Measurements from ENCODE around the gene GLRA2. TPM values are rescaled to one million over a fixed set of nuclear protein-coding genes. Genes with fewer than 3 reads are reported as not detected.

Gene GLRA2
- total RNA-seq, 1 experiment from 2014 or later, result not detected

DNA sequence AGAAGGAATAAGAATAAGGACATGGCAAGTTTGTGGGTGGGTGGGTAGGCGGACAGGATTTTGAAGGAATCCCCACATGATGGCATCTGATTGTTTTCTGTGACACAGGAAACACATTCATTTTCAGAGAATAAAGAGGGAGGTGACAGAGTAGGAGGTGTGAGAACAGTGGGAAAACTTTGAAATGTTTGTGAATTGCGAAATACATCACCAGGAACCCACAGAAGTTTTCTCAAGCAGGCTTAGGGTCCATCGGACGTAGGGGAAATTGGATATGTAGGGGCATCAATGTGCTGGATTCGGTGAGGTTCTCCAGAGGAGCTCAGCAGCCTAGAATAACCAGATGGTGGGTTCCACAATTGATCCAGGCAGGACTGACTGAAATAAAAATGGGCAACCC is 171.6 kb downstream of the GLRA2 start:
- no peak for DNase-seq (ENCODE audit: low spot score)

DNA sequence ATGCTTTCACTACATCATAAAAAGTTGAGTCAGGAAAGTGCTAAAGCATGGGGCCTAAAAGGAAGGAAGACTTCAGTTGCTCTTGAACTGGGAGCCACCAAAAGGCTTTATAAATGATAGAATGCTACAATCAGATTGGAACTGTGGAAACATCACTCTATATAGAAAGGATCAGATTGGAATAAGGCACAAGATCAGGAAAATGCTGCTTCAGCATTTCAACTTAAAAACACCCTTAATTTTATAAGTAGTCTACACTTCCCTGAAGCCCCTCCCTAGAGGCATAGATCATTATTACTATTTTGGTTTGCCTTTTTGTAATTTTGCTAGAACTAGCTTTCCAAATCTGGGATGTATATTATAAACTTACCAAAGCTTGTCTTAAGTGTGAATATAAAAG is 172.8 kb downstream of the GLRA2 start:
- DNase-seq (ENCODE audit: low spot score), result no peak

DNA sequence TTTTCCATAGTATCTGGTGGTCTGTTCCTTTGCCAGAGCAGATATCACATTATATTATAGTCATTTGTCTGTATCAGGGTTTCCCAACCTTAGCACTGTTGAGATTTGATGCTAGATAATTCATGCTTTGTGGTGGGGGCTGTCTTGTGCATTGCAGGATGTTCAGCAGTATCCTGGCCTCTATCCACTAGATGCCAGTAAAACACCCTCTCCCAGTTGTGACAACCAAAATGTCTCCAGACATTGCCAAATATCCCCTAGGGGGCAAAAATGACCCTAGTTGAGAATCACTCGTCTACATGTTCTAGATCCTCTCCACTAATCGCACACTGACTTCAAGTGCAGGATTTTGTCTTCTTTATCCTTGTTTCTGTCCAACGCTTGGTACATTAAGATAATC is 182.8 kb downstream of the GLRA2 start:
- no peak for DNase-seq (ENCODE audit: low spot score)

DNA sequence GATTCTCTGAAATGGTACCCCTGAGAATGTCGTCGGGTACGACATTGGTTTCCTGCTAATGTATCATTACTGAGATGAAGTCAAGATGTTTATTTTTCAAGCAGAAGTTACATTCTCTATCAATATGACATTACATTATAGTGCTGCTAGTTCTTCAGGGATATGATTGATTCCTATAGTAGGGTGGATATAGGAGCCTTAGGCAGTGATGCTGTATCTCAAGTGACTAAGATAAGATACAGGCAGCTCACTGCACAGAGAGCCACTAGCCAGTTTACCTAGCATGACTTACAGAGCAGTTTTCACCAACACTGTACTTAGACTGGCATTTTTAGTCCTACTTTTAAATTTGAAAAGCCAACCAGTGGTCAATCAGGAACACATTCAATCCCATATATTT is 188.6 kb downstream of the GLRA2 start:
- no peak for DNase-seq (ENCODE audit: low spot score)

DNA sequence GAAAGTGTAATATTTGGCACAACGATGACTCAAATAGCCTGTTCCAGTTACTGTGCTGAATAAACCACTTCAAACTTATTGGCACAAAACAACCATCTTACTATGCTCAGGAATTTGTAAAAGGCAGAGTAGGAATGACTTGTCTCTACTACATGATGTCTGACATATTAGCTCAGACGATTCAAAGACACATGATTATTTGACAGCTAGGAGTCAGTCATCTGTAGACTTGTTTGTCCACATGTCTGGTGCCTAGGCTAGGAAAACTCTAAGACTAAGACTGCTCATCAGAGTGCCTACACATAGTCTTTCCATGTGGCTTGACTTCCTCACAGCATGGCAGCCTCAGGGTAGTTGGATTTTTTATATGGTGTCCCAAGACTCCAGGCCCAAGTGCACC is 189.1 kb downstream of the GLRA2 start:
- no peak for DNase-seq (ENCODE audit: low spot score)

DNA sequence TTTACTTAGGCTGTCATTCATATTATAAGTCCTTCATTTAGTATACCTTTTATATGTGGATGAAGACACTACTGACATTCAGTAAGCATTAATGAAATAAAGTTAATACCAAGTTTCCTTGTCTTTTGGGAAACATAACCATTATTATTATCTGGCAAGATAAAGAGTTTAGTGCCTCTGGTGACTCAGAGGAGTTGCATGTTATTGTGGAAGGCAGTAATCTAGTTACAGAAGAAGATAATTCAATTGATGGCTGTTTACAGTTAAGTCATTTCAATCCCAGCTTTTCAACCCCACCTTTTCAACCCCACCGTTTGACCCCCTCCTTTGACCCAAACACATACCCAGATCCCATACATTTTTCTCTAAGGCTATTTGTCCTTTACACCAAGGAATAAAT is 199.7 kb downstream of the GLRA2 start:
- DNase-seq (ENCODE audit: low spot score), result no peak

DNA sequence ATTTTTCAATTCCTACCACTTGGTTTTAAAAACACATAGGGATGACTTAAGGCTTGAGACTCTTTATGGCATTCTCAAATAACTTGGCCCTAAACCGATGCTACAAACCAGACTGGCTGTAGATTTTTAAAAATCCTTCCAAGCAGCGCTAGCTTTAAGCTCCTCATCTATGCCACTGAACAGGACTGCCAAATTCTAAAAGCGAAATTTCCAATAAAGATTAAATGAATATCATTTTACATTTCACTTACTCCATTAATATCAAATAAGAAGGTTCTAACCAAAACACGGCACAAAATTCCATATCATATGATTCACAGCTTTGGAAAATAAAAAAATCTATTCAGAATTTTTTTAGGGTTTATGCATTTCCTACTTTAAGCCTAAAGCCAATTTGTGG is 209.3 kb downstream of the GLRA2 start:
- DNase-seq (ENCODE audit: low spot score), result no peak

DNA sequence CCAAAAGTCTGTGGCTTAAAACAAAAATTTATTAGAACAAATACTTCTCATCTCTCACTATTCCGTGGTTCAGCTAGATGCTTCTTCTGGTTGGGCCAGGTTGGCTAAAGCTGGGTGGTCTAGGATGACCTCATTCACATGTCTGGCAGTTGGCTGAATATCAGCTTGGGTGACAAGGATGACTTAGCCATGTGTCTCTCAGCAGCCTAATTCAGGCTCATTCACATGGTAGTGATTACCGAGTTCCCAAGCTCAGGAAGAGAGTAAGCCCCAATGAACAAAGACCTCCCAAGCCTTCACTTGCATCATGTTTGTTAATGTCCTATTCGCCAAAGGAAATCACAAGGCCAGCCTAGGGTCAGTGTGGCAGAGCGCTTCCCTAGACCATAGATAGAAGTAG is 224.1 kb downstream of the GLRA2 start:
- DNase-seq (ENCODE audit: low spot score), result no peak

DNA sequence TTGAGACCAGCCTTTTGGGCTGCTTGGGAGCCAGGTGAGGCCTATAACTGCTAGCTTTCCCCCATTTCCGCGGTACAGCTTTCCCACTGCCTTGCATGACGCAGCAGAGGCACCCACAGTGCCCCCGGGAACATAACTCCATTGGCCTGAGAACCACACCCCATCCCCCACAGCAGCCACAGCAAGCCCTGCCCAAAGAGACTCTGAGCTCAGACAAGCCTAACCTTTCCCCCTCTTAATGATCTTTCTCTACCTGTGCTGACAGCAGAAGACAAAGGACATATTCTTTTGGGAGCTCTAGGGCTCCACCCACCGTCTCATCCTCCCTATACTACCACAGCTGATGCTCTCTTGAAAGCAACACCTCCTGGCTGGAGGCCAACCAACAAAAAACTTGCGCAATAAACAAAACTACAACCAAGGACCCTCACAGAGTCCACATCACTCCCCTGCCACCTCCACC is 228.7 kb downstream of the GLRA2 start:
- peak; percentile 0 for DNase-seq (ENCODE audit: low spot score)

DNA sequence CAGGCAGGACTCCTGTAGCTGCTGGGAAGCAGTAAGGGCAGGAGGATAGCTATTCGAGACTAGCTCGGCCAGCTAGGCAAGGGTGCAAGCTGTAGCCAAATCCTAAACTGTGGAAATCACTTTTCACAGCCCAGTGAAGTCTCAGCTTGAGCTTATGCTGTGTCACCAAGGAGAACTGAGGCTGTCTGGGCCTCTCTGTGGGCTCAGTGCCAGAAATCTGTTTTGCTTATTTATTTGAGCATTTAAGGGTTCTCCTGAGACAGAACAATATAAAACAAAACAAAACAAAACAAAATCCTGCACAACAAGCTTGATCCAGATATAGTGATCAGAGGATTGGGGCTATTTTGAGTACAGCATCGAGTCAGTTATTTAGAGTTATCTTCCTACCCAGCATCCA is 246.1 kb downstream of the GLRA2 start:
- no peak for DNase-seq (ENCODE audit: low spot score)

DNA sequence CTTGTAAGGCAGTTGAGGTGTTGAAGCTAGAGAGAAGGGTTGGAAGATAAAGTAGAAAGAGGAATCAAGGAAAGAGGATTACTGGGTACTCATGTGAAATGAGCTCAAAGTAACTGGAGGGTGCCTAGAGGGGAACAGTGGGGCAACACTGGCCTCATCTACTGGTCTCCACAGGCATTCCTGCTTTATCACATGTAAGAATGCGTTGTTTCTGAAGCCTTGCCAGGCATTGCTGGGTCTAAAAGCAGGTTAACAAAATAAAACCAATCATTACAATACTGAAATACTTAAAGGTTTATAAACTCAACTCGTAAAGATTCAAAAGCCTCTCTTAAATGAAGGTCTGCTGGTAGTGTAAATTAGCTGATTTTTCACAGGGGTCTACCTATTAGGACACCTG is 247.6 kb downstream of the GLRA2 start:
- DNase-seq (ENCODE audit: low spot score), result no peak

DNA sequence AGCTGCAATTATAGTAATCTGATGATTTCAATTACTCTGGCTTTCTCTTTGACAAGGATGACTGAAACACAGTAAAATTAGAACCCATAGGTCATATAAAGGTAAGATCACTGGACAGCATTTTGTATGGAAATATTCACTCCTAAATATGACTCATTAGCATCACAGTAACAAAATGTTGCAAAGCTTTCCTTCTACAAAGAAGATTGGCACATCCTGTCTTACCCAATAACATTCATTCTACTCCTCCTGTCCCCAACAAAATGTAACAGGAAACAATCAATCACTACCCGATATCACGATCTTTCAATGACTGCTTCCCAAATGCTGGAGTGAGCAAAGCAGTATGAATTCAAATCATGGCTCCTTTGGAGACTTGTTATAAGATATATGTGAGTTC is 248.2 kb downstream of the GLRA2 start:
- DNase-seq (ENCODE audit: low spot score), result no peak

DNA sequence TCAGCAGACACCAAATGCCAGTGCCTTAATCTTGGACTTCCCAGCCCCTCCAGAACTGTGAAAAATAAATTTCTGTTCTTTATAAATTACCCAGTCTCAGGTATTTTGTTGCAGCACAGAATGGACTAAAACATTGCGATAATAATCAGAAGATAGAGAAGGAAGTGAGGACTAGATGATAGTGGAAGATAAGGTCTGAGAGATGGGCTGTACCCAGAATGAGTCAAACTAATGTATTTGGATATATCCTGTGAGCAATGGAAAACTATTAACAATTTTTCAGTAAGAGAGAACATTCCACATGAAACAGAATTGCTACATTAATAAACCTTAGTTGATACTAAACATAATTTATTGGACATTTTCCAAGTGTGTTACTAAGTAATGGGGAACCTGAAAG is 250.2 kb downstream of the GLRA2 start:
- DNase-seq (ENCODE audit: low spot score), result no peak

All from HT-29 (cell line).